NCI-H1436 (cell line): Measurements from ENCODE around the gene ATP5PD.
"Not testable (repeated sequence)": the region's sequence is repeated elsewhere in the genome, so short reads cannot be mapped to it uniquely, and the experiment has no call there.

Experiments
- DNase-seq: peaks from one replicate; lab custom pipeline; 2025; lab: John Stamatoyannopoulos, UW

Gene ATP5PD

GRCh38 chr17:75051941-75052340 lies 5.2 kb upstream of the ATP5PD start:
- no peak for DNase-seq

- DNase-seq = no peak
These were observed 2.9 kb upstream of the ATP5PD start for GRCh38 chr17:75049706-75050105.

GRCh38 chr17:75049057-75049456 lies 2.3 kb upstream of the ATP5PD start:
- no peak for DNase-seq

GRCh38 chr17:75048249-75048878 lies 1.6 kb upstream of the ATP5PD start:
- DNase-seq = no peak

- DNase-seq = no peak
These were observed 779 bp upstream of the ATP5PD start for GRCh38 chr17:75047398-75048098.

GRCh38 chr17:75045946-75046406 lies 793 bp downstream of the ATP5PD start:
- DNase-seq = not testable (repeated sequence)

GRCh38 chr17:75044716-75045115 lies 2.1 kb downstream of the ATP5PD start:
- DNase-seq = no peak

GRCh38 chr17:75043789-75044188 lies 3.0 kb downstream of the ATP5PD start:
- DNase-seq = not testable (repeated sequence)

GRCh38 chr17:75041656-75042280 lies 5.0 kb downstream of the ATP5PD start:
- no peak for DNase-seq

GRCh38 chr17:75039238-75039637 lies 7.5 kb downstream of the ATP5PD start:
- no peak for DNase-seq

GRCh38 chr17:75036643-75037268 lies 10.0 kb downstream of the ATP5PD start:
- DNase-seq = peak; percentile 91

GRCh38 chr17:75034236-75034908 lies 12.4 kb downstream of the ATP5PD start:
- DNase-seq = peak; percentile 92

GRCh38 chr17:75033346-75034235 lies 13.2 kb downstream of the ATP5PD start:
- peak; percentile 94 for DNase-seq

GRCh38 chr17:75032720-75033280 lies 14.0 kb downstream of the ATP5PD start:
- no peak for DNase-seq

- DNase-seq = peak; percentile 81
These were observed 14.6 kb downstream of the ATP5PD start for GRCh38 chr17:75031972-75032719.

GRCh38 chr17:75030161-75030560 lies 16.6 kb downstream of the ATP5PD start:
- no peak for DNase-seq

GRCh38 chr17:75026650-75027049 lies 20.1 kb downstream of the ATP5PD start:
- DNase-seq = not testable (repeated sequence)

GRCh38 chr17:75025398-75025734 lies 21.4 kb downstream of the ATP5PD start:
- DNase-seq = not testable (repeated sequence)

GRCh38 chr17:75024686-75025397 lies 21.9 kb downstream of the ATP5PD start:
- no peak for DNase-seq
